Endodermal cell (in vitro differentiated cells): ENCODE data around the gene RIMS4. TPM values are rescaled to one million over a fixed set of nuclear protein-coding genes. Genes with fewer than 3 reads are reported as not detected.

Source experiments
- DNase-seq: peaks from one replicate; pipeline ENCODE4 v3.0.0-alpha.2; 2017
- H3K27ac ChIP-seq: 2 replicates; pipeline ENCODE4 v1.5.1; 2013; ENCODE audit warnings: mild to moderate bottlenecking, low read depth, low read length, moderate library complexity
- H3K27me3 ChIP-seq: 2 replicates; pipeline ENCODE4 v1.6.1; 2013; ENCODE audit warnings: mild to moderate bottlenecking, low read length, moderate library complexity; ENCODE audit not compliant: insufficient read depth, control insufficient read depth, poor library complexity, severe bottlenecking
- H3K36me3 ChIP-seq: 2 replicates; pipeline ENCODE4 v1.7.0; 2013; ENCODE audit warnings: mild to moderate bottlenecking, low read length, moderate library complexity; ENCODE audit not compliant: control insufficient read depth, insufficient read depth
- H3K4me1 ChIP-seq: one replicate; pipeline ENCODE4 v1.7.0; 2013; ENCODE audit warnings: low read length; ENCODE audit not compliant: control insufficient read depth, insufficient read depth
- H3K4me3 ChIP-seq: 2 replicates; pipeline ENCODE4 v1.5.1; 2013; ENCODE audit warnings: mild to moderate bottlenecking, low read length, moderate library complexity
- H3K9ac ChIP-seq: 2 replicates; pipeline ENCODE4 v1.6.1; 2013; ENCODE audit warnings: mild to moderate bottlenecking, low read length, moderate library complexity; ENCODE audit not compliant: poor library complexity, severe bottlenecking; ENCODE audit errors: extremely low read depth
- H3K9me3 ChIP-seq: 2 replicates; pipeline ENCODE4 v1.6.1; 2013; ENCODE audit warnings: mild to moderate bottlenecking, low read length, moderate library complexity; ENCODE audit not compliant: control insufficient read depth
- H3K27ac Mint-ChIP-seq: 2 replicates; pipeline ENCODE4 v1.8.0; 2020; ENCODE audit warnings: mixed read lengths
- H3K27me3 Mint-ChIP-seq: 2 replicates; pipeline ENCODE4 v1.8.0; 2021; ENCODE audit warnings: mild to moderate bottlenecking, mixed read lengths; ENCODE audit not compliant: insufficient read depth
- H3K36me3 Mint-ChIP-seq: 2 replicates; pipeline ENCODE4 v1.8.0; 2020; ENCODE audit warnings: low read depth, mixed read lengths
- H3K4me1 Mint-ChIP-seq: 2 replicates; pipeline ENCODE4 v1.8.0; 2020; ENCODE audit warnings: mixed read lengths
- H3K4me3 Mint-ChIP-seq: 2 replicates; pipeline ENCODE4 v1.8.0; 2020; ENCODE audit warnings: mild to moderate bottlenecking, moderate library complexity, mixed read lengths
- H3K9me3 Mint-ChIP-seq: 2 replicates; pipeline ENCODE4 v1.8.0; 2020; ENCODE audit warnings: mild to moderate bottlenecking, mixed read lengths
- CTCF ChIP-seq: fragments of 200-600 bp; sonication (generic); conservative IDR thresholded peaks from 2 replicates; pipeline ENCODE4 v1.5.0; 2021; ENCODE audit warnings: antibody characterized with exemption, mild to moderate bottlenecking
- WGBS, 2 experiments: methylation state at CpG; one replicate each; pipeline versions ENCODE4 v1.1.5 to v1.1.7; 2013; ENCODE audit warnings: missing lambda C conversion rate in 2 of 2, mixed read lengths in 1 of 2; ENCODE audit not compliant: insufficient coverage in 1 of 2, insufficient read length in 1 of 2; 5-methylcytosine and 5-hydroxymethylcytosine counted together
- total RNA-seq, 2 donors: library from RNA; stranded (reverse); fragmentation: NEBNext Ultra II Directional in 1 of 2; extraction: Animal tissue kit (Norgen Biotek cat#: 25700) in 1 of 2; gene quantifications; 2 replicates in 1 of 2; 3 replicates in 1 of 2; pipeline ENCODE4 v1.2.1, GENCODE V29; 2021

The RIMS4 gene
- total RNA-seq, 2 donors from 2014 or later: 4.3 to 13.0 TPM

GRCh38 chr20:44745598-44746366, 64.6 kb downstream of the RIMS4 start, which contains the start of gene KCNK15:
Gene KCNK15, plus strand, starts transcription at chr20:44745865. Its CDS starts 46 bp downstream, at chr20:44745911.
- no peaks in the 10 kb centered on the region for H3K36me3 Mint-ChIP-seq
- DNase-seq: peak; percentile 77
- peaks cover 81% of the 10 kb centered on the region for H3K27me3 Mint-ChIP-seq
- no peaks in the 10 kb centered on the region for H3K4me1 ChIP-seq
- no peaks in the 10 kb centered on the region for H3K9me3 Mint-ChIP-seq
- H3K4me3 ChIP-seq: peak within 1 kb of the TSS; percentile 46
- H3K4me1 Mint-ChIP-seq: peaks cover 8% of the 10 kb centered on the region
- no peak within 1 kb of the TSS for H3K9ac ChIP-seq
- H3K27ac Mint-ChIP-seq: no peak within 1 kb of the TSS
- H3K27ac ChIP-seq: no peak within 1 kb of the TSS
- peaks cover 53% of the 10 kb centered on the region for H3K27me3 ChIP-seq
- TF ChIP-seq CTCF: no peak
- peak within 1 kb of the TSS; percentile 44 for H3K4me3 Mint-ChIP-seq
- H3K9me3 ChIP-seq: no peaks in the 10 kb centered on the region
- no peaks in the 10 kb centered on the region for H3K36me3 ChIP-seq
- WGBS, 2 experiments: 5 to 6% methylated on average over 7 to 81 of the region's 81 CpGs

DNA sequence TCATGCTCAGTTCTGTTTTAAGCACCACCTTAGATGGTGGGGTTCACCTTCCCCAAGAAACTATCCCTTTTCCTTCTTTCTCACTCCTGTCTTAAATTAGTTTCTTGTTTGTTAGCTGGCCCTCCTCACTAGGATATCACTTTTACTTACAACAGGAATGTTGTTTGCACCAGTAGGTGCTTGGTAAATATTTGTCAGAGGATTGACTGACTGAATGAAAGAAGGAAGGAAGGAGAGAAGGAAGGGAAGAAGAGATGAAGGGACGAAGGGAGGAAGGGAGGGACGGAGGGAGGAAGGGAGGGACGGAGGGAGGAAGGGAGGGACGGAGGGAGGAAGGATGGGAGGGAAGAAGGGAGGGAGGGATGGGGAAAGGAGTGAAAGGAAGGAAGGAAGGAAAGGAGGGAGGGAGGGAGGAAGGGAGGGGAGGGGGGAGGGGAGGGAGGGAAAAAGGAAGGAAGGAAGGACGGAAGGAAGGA, 65.2 kb downstream of the RIMS4 start:
- DNase-seq: no peak
- no peak overlapping the region for H3K9ac ChIP-seq
- Mint-ChIP-seq H3K4me3 (peak overlapping the region; percentile 44), H3K27ac (no peak overlapping the region), H3K36me3 (no peaks in the 10 kb centered on the region), H3K4me1 (peaks cover 8% of the 10 kb centered on the region), H3K9me3 (no peaks in the 10 kb centered on the region), H3K27me3 (peaks cover 81% of the 10 kb centered on the region)
- no peak for TF ChIP-seq CTCF
- WGBS, 2 experiments: 57 to 67% methylated on average over 3 to 5 of the region's 5 CpGs
- no peak overlapping the region for H3K4me3 ChIP-seq
- no peaks in the 10 kb centered on the region for H3K4me1 ChIP-seq
- H3K9me3 ChIP-seq: no peaks in the 10 kb centered on the region
- no peak overlapping the region for H3K27ac ChIP-seq
- H3K36me3 ChIP-seq: no peaks in the 10 kb centered on the region
- peaks cover 53% of the 10 kb centered on the region for H3K27me3 ChIP-seq

DNA sequence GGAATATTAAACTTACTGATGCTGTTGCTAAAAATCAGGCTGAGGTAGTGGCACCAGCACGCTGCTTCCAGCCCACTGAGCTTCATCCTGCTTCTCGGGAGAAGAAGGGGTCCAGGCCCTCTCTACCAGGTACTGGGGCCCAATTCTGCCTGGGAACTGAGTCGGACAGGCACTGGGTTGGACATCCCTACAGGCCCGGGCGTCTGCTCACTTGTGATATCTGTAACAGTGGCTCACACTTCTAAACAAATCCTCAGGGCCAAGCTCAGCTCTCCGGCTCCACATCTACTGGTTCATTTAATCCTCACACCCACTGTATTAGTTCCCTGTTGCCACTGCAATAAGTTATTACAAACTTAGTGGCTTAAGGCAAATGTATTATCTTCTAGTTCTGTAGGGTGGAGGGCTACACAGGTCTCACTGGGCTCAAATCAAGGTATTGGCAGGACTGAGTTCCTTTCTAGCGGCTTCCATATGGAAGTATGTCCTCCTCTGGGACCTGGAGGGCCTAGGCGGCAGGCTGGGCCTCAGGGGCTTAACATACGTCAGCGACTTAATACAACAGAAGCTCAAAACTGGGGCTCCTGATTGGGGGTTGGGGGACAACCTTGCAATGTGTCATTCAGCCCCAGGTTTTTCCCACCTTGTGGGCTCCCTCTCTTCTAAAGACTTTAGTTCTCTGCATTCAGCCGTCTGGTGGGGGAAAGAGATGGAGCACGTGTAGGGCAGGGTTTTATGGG, 66.3 kb downstream of the RIMS4 start:
- H3K27ac ChIP-seq: no peak overlapping the region
- no peak for TF ChIP-seq CTCF
- no peaks in the 10 kb centered on the region for H3K9me3 ChIP-seq
- DNase-seq: no peak
- no peaks in the 10 kb centered on the region for H3K4me1 ChIP-seq
- Mint-ChIP-seq H3K9me3 (no peaks in the 10 kb centered on the region), H3K4me1 (peaks cover 8% of the 10 kb centered on the region), H3K27ac (no peak overlapping the region), H3K4me3 (no peak overlapping the region), H3K36me3 (no peaks in the 10 kb centered on the region), H3K27me3 (peaks cover 71% of the 10 kb centered on the region)
- H3K4me3 ChIP-seq: no peak overlapping the region
- no peaks in the 10 kb centered on the region for H3K36me3 ChIP-seq
- no peak overlapping the region for H3K9ac ChIP-seq
- peaks cover 53% of the 10 kb centered on the region for H3K27me3 ChIP-seq
- 90 to 95% methylated on average over 11 to 12 of the region's 12 CpGs for WGBS, 2 experiments
